Thoracic aorta (tissue), 2 donors: ENCODE data around the gene LIG4. TPM values are rescaled to one million over a fixed set of nuclear protein-coding genes. Genes with fewer than 3 reads are reported as not detected.

ENCODE experiments used
- ATAC-seq: fragments of 150-250 bp; one replicate; pipeline ENCODE4 v1.8.0; 2017; ENCODE audit warnings: low read depth; ENCODE audit not compliant: insufficient number of reproducible peaks, low FRiP score
- DNase-seq: peaks from one replicate; pipeline ENCODE4 v3.0.0-alpha.2; 2020; ENCODE audit warnings: low spot score
- H3K27ac ChIP-seq, 2 donors: fragments of 200-600 bp; sonication (generic); 1 replicate in 1 of 2; 2 replicates in 1 of 2; pipeline ENCODE4 v1.5.1; 2016; ENCODE audit warnings: mild to moderate bottlenecking in 2 of 2, moderate library complexity in 2 of 2
- H3K27me3 ChIP-seq: fragments of 200-600 bp; sonication (generic); replicated peaks from 2 replicates; pipeline ENCODE4 v1.6.0; 2016; ENCODE audit warnings: mild to moderate bottlenecking; ENCODE audit not compliant: insufficient read depth
- H3K36me3 ChIP-seq: fragments of 200-600 bp; sonication (generic); one replicate; pipeline ENCODE4 v1.5.1; 2016
- H3K4me1 ChIP-seq, 2 donors: fragments of 200-600 bp; sonication (generic); 1 replicate in 1 of 2; 2 replicates in 1 of 2; pipeline versions ENCODE4 v1.5.1 to v1.6.0; 2016; ENCODE audit warnings: low read depth in 2 of 2, mild to moderate bottlenecking in 1 of 2; ENCODE audit not compliant: control insufficient read depth in 1 of 2
- H3K4me3 ChIP-seq: fragments of 200-600 bp; sonication (generic); 2 replicates; pipeline ENCODE4 v1.5.1; 2016; ENCODE audit warnings: mild to moderate bottlenecking
- H3K9me3 ChIP-seq: fragments of 200-600 bp; sonication (generic); 2 replicates; pipeline ENCODE4 v1.5.1; 2016
- total RNA-seq, 2 donors: library from RNA; depleted of rRNA; stranded (reverse); fragments of >200 nt; gene quantifications; one replicate each; pipeline versions ENCODE4 v1.1.0 to v1.2.3, GENCODE V29; 2016
- TF ChIP-seq, protein P1 (sequence below): fragments of 200-600 bp; sonication (generic); IDR thresholded peaks from one replicate; pipeline ENCODE4 v1.5.1; 2019; ENCODE audit warnings: antibody characterized with exemption

LIG4 gene
- total RNA-seq, 2 donors from 2014 or later = 7.8 to 11.9 TPM

DNA sequence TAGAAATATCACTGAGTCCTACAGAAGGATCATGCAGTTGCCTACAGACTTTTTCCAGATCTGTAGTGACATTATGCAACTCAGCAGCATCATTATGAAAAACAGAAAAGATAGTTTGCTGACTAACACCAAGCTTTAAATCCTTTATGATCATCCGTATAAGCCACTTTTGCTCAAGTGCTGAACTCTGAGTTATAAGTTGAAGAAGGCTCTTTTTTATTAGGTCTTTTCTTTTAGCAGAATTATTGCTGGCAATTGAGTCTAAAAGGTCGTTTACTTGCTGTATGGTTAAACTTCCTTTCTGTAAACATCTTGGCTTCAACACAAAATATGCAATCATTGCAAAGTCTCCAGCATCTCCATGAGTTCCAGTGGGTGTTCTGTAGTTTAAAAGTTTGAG lies 4.8 kb downstream of the LIG4 start:
- ATAC-seq (no peak), DNase-seq (no peak)
- H3K36me3 ChIP-seq = peaks cover 5% of the 10 kb centered on the region
- H3K4me1 ChIP-seq = peaks cover 0 to 4% of the 10 kb centered on the region in 2 donors
- H3K27ac ChIP-seq = no peak overlapping the region
- TF ChIP-seq, protein P1, sequence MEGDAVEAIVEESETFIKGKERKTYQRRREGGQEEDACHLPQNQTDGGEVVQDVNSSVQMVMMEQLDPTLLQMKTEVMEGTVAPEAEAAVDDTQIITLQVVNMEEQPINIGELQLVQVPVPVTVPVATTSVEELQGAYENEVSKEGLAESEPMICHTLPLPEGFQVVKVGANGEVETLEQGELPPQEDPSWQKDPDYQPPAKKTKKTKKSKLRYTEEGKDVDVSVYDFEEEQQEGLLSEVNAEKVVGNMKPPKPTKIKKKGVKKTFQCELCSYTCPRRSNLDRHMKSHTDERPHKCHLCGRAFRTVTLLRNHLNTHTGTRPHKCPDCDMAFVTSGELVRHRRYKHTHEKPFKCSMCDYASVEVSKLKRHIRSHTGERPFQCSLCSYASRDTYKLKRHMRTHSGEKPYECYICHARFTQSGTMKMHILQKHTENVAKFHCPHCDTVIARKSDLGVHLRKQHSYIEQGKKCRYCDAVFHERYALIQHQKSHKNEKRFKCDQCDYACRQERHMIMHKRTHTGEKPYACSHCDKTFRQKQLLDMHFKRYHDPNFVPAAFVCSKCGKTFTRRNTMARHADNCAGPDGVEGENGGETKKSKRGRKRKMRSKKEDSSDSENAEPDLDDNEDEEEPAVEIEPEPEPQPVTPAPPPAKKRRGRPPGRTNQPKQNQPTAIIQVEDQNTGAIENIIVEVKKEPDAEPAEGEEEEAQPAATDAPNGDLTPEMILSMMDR = no peak
- H3K4me3 ChIP-seq = no peak overlapping the region
- H3K9me3 ChIP-seq = no peaks in the 10 kb centered on the region
- no peaks in the 10 kb centered on the region for H3K27me3 ChIP-seq

DNA sequence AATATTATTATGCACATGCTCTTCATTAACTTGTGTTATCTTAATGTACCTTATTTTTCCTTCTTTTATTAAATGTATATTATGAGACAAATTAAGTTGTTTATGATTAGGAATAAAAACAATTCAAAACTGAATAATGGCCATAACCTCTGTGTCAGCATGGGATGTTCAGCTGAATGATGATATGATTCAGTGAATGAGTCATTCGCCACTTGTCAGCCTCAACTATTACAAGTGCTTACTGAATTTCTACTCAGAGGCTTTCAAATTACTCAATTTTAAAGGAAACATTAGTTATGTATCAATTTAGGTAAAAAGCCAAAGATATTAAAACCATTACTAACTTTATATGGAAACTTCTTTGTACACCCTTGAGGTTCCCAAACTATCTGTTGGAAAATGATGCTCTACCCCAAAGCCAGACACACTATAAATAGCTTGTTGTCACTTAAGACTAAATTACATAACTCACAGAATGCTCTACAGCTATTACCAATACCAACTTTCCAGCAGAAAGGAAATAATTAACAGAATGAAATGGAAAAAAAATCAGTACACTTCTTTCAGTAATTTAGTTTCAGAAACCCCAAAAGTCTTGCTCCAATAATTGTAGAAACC lies 14.4 kb downstream of the LIG4 start:
- Histone ChIP-seq H3K27me3 (no peaks in the 10 kb centered on the region), H3K4me1 (no peaks in the 10 kb centered on the region), H3K27ac (no peak overlapping the region), H3K36me3 (no peaks in the 10 kb centered on the region), H3K9me3 (no peaks in the 10 kb centered on the region), H3K4me3 (no peak overlapping the region)
- ATAC-seq (no peak), DNase-seq (no peak)
- TF ChIP-seq, protein P1 = no peak

DNA sequence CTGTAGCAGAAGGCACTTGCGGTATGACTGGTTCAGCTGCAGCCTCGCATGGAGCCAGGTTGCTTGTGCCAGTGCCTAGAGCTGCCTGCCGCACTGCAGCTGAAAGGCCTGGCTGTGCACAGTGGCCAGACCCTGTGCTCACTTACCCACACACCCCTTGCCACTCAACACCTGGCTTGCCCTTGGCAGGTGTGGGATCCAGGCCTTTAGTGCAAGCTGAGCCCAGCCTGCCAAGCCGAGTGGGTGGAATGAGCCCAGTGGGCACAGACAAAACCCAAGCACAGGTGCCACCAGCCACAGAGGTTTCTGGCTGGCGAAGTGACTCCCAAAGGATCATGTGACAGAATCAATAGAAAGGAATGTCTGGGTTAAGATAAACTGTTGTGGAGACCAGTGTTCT lies 19.5 kb downstream of the LIG4 start:
- Histone ChIP-seq H3K4me3 (no peak overlapping the region), H3K9me3 (no peaks in the 10 kb centered on the region), H3K27me3 (no peaks in the 10 kb centered on the region), H3K27ac (no peak overlapping the region), H3K4me1 (no peaks in the 10 kb centered on the region), H3K36me3 (no peaks in the 10 kb centered on the region)
- TF ChIP-seq, protein P1 = no peak
- ATAC-seq (no peak), DNase-seq (no peak)

DNA sequence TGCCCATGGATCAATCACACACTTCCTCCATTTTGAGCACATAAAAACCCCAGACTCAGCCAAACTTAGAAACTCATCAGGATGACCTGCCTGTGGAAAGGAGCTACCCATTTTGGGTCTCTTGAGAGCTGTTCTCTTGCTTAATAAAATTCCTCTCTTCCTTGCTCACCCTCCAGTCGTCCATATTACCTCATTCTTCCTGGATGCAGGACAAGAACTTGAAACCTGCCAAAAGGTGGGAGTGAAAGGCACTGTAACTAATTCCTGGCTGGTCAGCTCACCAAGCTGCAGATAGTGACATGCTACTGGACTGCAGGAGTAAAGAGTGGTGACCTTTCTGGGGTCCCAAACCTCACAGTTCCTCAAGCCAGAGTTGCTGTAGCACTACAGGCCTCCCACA lies 20.2 kb downstream of the LIG4 start:
- Histone ChIP-seq H3K4me3 (no peak overlapping the region), H3K4me1 (no peaks in the 10 kb centered on the region), H3K9me3 (no peaks in the 10 kb centered on the region), H3K27me3 (no peaks in the 10 kb centered on the region), H3K36me3 (no peaks in the 10 kb centered on the region), H3K27ac (no peak overlapping the region)
- DNase-seq (no peak), ATAC-seq (no peak)
- TF ChIP-seq, protein P1 = no peak

DNA sequence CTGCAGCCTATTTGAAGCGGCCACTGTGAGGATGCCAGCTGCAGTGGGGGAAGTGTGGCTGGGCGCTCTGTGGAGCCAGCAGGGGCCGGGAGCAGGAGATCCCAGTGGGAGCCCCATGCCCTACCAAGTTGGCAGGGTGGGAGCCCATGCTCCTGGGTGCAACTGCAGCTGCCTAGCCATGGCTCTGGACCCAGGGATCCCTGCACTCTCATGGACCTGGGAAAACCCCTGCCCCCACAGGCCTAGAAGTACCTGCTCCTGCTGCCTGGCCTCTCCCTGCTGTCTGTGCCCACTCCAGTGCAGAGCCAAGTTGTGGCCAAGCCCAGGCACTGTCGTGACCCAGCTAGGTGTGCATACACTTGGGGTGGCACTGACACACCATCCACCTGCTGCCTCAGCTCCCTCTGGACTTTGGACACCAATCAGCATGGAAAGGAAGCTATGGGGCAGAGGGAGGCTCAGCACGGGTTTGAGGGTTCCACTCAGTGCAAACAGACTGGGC lies 20.9 kb downstream of the LIG4 start:
- Histone ChIP-seq H3K9me3 (no peaks in the 10 kb centered on the region), H3K36me3 (no peaks in the 10 kb centered on the region), H3K4me3 (no peak overlapping the region), H3K27me3 (no peaks in the 10 kb centered on the region), H3K27ac (no peak overlapping the region), H3K4me1 (no peaks in the 10 kb centered on the region)
- ATAC-seq = no peak
- DNase-seq = no peak
- TF ChIP-seq, protein P1 = no peak
